HEK293 (cell line): ENCODE data around the gene C1QTNF1.

Source experiments
- CTCF ChIA-PET: fragments of 350-600 bp; formaldehyde crosslinking; extraction: SDS; loops from one replicate; lab custom pipeline; 2021; ENCODE audit warnings: antibody characterized with exemption; lab: Yijun Ruan, JAX
- POLR2A ChIA-PET: fragments of 300-600 bp; formaldehyde crosslinking; extraction: SDS; loops from one replicate; lab custom pipeline; 2020; ENCODE audit warnings: antibody characterized with exemption, inconsistent platforms; lab: Yijun Ruan, JAX
- H3K27ac ChIP-seq: fragments of 200-500 bp; sonication (Bioruptor generic); 2 replicates; pipeline ENCODE4 v1.5.1; 2014; ENCODE audit warnings: low read depth, low read length, control low read depth, inconsistent platforms; ENCODE audit errors: extremely low read depth
- H3K36me3 ChIP-seq, 2 experiments: fragments of 200-500 bp in 1 of 2; sonication (Bioruptor generic) in 1 of 2; 1 replicate in 1 of 2; 2 replicates in 1 of 2; pipeline ENCODE4 v1.5.1; 2014 to 2017; ENCODE audit warnings: inconsistent platforms in 2 of 2, low read length in 2 of 2; ENCODE audit not compliant: control insufficient read depth in 2 of 2, insufficient read depth in 1 of 2
- H3K4me1 ChIP-seq: fragments of 200-500 bp; sonication (Bioruptor generic); 2 replicates; pipeline ENCODE4 v1.5.1; 2014; ENCODE audit warnings: mild to moderate bottlenecking, low read length, inconsistent platforms; ENCODE audit not compliant: control insufficient read depth, insufficient read depth
- H3K4me3 ChIP-seq: 2 replicates; pipeline ENCODE4 v1.5.1; 2011; ENCODE audit warnings: low read depth, mild to moderate bottlenecking, control low read depth, low read length, moderate library complexity
- H3K9me3 ChIP-seq: fragments of 200-500 bp; sonication (Bioruptor generic); 2 replicates; pipeline ENCODE4 v1.5.1; 2014; ENCODE audit warnings: low read depth, low read length, inconsistent platforms; ENCODE audit not compliant: control insufficient read depth, insufficient read depth
- GLI2 ChIP-seq: fragments of 450-650 bp; formaldehyde crosslinking; IDR thresholded peaks from 2 replicates; pipeline ENCODE4; 2017; ENCODE audit warnings: missing biosample characterization, missing genetic modification characterization, low read depth, borderline replicate concordance
- YY2 ChIP-seq: fragments of 450-650 bp; formaldehyde crosslinking; IDR thresholded peaks from 2 replicates; pipeline ENCODE4 v1.5.1; 2016; ENCODE audit warnings: missing biosample characterization, missing genetic modification characterization
- ZFP3 ChIP-seq: fragments of 450-650 bp; formaldehyde crosslinking; IDR thresholded peaks from 2 replicates; pipeline ENCODE4 v1.5.1; 2016; ENCODE audit warnings: low read depth, missing biosample characterization, missing genetic modification characterization
- ZNF10 ChIP-seq: fragments of 450-650 bp; formaldehyde crosslinking; IDR thresholded peaks from 2 replicates; pipeline ENCODE4 v1.5.1; 2017; ENCODE audit warnings: missing biosample characterization, missing genetic modification characterization
- ZNF169 ChIP-seq: fragments of 450-650 bp; formaldehyde crosslinking; IDR thresholded peaks from 2 replicates; pipeline ENCODE4 v1.5.1; 2016; ENCODE audit warnings: missing biosample characterization, missing genetic modification characterization
- ZNF214 ChIP-seq: fragments of 450-650 bp; formaldehyde crosslinking; IDR thresholded peaks from 2 replicates; pipeline ENCODE4 v1.5.1; 2017; ENCODE audit warnings: missing biosample characterization, mild to moderate bottlenecking, missing genetic modification characterization, borderline replicate concordance
- ZNF335 ChIP-seq: fragments of 450-650 bp; formaldehyde crosslinking; conservative IDR thresholded peaks from 2 replicates; pipeline ENCODE4 v1.5.1; 2016; ENCODE audit warnings: missing biosample characterization, missing genetic modification characterization
- ZNF404 ChIP-seq: fragments of 450-650 bp; formaldehyde crosslinking; IDR thresholded peaks from 2 replicates; pipeline ENCODE4 v1.5.1; 2017; ENCODE audit warnings: missing biosample characterization, missing genetic modification characterization
- ZNF416 ChIP-seq: fragments of 450-650 bp; formaldehyde crosslinking; IDR thresholded peaks from 2 replicates; pipeline ENCODE4 v1.5.1; 2016; ENCODE audit warnings: missing biosample characterization, missing genetic modification characterization
- ZNF544 ChIP-seq: fragments of 450-650 bp; formaldehyde crosslinking; IDR thresholded peaks from 2 replicates; pipeline ENCODE4 v1.5.0; 2017; ENCODE audit warnings: missing biosample characterization, missing genetic modification characterization
- ZNF560 ChIP-seq: fragments of 450-650 bp; formaldehyde crosslinking; IDR thresholded peaks from 2 replicates; pipeline ENCODE4 v1.5.1; 2017; ENCODE audit warnings: missing biosample characterization, missing genetic modification characterization, borderline replicate concordance
- ZNF670 ChIP-seq: fragments of 450-650 bp; formaldehyde crosslinking; IDR thresholded peaks from 2 replicates; pipeline ENCODE4 v1.5.1; 2016; ENCODE audit warnings: missing biosample characterization, missing genetic modification characterization, low read depth
- ZNF76 ChIP-seq: fragments of 450-650 bp; formaldehyde crosslinking; IDR thresholded peaks from 2 replicates; pipeline ENCODE4; 2016; ENCODE audit warnings: low read depth, missing biosample characterization, missing genetic modification characterization, borderline replicate concordance
- ZNF768 ChIP-seq: fragments of 450-650 bp; formaldehyde crosslinking; IDR thresholded peaks from 2 replicates; pipeline ENCODE4 v1.5.1; 2018; ENCODE audit warnings: missing biosample characterization, mild to moderate bottlenecking, missing genetic modification characterization
- ZNF791 ChIP-seq: fragments of 450-650 bp; formaldehyde crosslinking; IDR thresholded peaks from 2 replicates; pipeline ENCODE4 v1.5.1; 2016; ENCODE audit warnings: missing biosample characterization, missing genetic modification characterization
- ZSCAN23 ChIP-seq: fragments of 450-650 bp; formaldehyde crosslinking; IDR thresholded peaks from 2 replicates; pipeline ENCODE4 v1.5.1; 2016; ENCODE audit warnings: missing biosample characterization, missing genetic modification characterization
- TF ChIP-seq, protein P1 (sequence below): fragments of 450-650 bp; formaldehyde crosslinking; IDR thresholded peaks from 2 replicates; pipeline ENCODE4 v1.5.1; 2017; ENCODE audit warnings: missing biosample characterization, missing genetic modification characterization
- TF ChIP-seq, protein P2 (sequence below): fragments of 450-650 bp; formaldehyde crosslinking; IDR thresholded peaks from 2 replicates; pipeline ENCODE4 v1.5.1; 2017; ENCODE audit warnings: missing biosample characterization, missing genetic modification characterization
- TF ChIP-seq, protein P3 (sequence below): fragments of 450-650 bp; formaldehyde crosslinking; IDR thresholded peaks from 2 replicates; pipeline ENCODE4 v1.5.0; 2017; ENCODE audit warnings: missing biosample characterization, missing genetic modification characterization, borderline replicate concordance

Gene C1QTNF1

DNA sequence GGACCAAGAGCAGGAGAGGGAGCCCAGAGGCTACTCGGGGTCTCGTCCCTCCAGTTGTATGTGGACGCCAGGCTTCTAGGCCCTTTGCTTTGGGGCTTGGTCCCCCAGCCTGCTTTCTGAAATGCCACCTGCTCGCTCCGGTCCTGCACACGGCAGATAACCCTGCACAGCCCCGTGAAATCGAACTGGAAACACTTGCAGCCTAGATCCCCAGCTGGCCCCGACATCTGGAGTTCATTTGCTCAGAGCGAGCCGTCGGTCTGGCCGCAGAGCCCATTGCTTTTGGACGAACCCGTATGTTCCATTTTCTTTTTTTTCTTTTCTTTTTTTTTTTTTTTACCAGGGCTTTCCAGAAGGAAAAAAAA is 22.9 kb downstream of the C1QTNF1 start:
- Histone ChIP-seq H3K4me3 (no peak overlapping the region), H3K36me3 (peaks cover 0 to 3% of the 10 kb centered on the region in 2 experiments; a peak in 1 of 3 replicates)
- TF ChIP-seq ZNF560 (tag by site-specific recombination) (no peak), ZNF76 (tag by site-specific recombination) (no peak), ZNF768 (tag by site-specific recombination) (no peak), ZNF404 (tag by site-specific recombination) (no peak), ZFP3 (tag by site-specific recombination) (no peak), ZNF416 (tag by site-specific recombination) (no peak), ZSCAN23 (no peak), ZNF791 (tag by site-specific recombination) (no peak), ZNF10 (tag by site-specific recombination) (no peak), ZNF169 (tag by site-specific recombination) (no peak)
- TF ChIP-seq, protein P1, sequence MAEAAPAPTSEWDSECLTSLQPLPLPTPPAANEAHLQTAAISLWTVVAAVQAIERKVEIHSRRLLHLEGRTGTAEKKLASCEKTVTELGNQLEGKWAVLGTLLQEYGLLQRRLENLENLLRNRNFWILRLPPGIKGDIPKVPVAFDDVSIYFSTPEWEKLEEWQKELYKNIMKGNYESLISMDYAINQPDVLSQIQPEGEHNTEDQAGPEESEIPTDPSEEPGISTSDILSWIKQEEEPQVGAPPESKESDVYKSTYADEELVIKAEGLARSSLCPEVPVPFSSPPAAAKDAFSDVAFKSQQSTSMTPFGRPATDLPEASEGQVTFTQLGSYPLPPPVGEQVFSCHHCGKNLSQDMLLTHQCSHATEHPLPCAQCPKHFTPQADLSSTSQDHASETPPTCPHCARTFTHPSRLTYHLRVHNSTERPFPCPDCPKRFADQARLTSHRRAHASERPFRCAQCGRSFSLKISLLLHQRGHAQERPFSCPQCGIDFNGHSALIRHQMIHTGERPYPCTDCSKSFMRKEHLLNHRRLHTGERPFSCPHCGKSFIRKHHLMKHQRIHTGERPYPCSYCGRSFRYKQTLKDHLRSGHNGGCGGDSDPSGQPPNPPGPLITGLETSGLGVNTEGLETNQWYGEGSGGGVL = no peak
- TF ChIP-seq, protein P2, sequence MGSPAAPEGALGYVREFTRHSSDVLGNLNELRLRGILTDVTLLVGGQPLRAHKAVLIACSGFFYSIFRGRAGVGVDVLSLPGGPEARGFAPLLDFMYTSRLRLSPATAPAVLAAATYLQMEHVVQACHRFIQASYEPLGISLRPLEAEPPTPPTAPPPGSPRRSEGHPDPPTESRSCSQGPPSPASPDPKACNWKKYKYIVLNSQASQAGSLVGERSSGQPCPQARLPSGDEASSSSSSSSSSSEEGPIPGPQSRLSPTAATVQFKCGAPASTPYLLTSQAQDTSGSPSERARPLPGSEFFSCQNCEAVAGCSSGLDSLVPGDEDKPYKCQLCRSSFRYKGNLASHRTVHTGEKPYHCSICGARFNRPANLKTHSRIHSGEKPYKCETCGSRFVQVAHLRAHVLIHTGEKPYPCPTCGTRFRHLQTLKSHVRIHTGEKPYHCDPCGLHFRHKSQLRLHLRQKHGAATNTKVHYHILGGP (tag by site-specific recombination) = no peak
- TF ChIP-seq, all 188 proteins: peak for 0
- POLR2A ChIA-PET = no interaction called here
- CTCF ChIA-PET = no interaction called here
- Histone ChIP-seq H3K27ac (no peak overlapping the region), H3K4me1 (no peaks in the 10 kb centered on the region), H3K9me3 (no peaks in the 10 kb centered on the region)

DNA sequence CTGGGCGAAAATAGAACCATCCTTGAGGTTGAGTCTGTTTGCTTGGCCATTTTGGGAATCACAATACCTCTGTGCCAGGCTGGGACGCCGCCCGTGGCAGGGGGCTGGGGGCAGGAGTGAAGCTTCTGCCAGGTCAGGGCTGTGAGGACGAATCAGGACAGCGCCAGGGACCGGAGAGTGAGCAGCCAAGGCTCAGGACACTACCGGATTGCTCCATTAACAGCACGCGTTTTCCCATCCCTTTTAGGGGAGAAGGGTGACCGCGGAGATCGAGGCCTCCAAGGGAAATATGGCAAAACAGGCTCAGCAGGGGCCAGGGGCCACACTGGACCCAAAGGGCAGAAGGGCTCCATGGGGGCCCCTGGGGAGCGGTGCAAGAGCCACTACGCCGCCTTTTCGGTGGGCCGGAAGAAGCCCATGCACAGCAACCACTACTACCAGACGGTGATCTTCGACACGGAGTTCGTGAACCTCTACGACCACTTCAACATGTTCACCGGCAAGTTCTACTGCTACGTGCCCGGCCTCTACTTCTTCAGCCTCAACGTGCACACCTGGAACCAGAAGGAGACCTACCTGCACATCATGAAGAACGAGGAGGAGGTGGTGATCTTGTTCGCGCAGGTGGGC is 23.4 kb downstream of the C1QTNF1 start:
- Histone ChIP-seq H3K27ac (no peak overlapping the region), H3K36me3 (peaks cover 0 to 3% of the 10 kb centered on the region in 2 experiments; a peak in 1 of 3 replicates), H3K4me3 (no peak overlapping the region), H3K9me3 (no peaks in the 10 kb centered on the region), H3K4me1 (no peaks in the 10 kb centered on the region)
- ChIA-PET CTCF (interaction anchor here (1.0 to 3.0 kb wide), 3 partner anchors 19 to 344 kb away, joined by 3 to 15 read pairs (median 5); no protein-coding TSS in a partner anchor), POLR2A (no interaction called here)
- TF ChIP-seq GLI2 (tag by site-specific recombination) (no peak), ZNF214 (tag by site-specific recombination) (no peak), YY2 (no peak), ZNF335 (tag by site-specific recombination) (no peak), ZNF544 (tag by site-specific recombination) (no peak), ZNF670 (tag by site-specific recombination) (no peak)
- TF ChIP-seq, protein P3, sequence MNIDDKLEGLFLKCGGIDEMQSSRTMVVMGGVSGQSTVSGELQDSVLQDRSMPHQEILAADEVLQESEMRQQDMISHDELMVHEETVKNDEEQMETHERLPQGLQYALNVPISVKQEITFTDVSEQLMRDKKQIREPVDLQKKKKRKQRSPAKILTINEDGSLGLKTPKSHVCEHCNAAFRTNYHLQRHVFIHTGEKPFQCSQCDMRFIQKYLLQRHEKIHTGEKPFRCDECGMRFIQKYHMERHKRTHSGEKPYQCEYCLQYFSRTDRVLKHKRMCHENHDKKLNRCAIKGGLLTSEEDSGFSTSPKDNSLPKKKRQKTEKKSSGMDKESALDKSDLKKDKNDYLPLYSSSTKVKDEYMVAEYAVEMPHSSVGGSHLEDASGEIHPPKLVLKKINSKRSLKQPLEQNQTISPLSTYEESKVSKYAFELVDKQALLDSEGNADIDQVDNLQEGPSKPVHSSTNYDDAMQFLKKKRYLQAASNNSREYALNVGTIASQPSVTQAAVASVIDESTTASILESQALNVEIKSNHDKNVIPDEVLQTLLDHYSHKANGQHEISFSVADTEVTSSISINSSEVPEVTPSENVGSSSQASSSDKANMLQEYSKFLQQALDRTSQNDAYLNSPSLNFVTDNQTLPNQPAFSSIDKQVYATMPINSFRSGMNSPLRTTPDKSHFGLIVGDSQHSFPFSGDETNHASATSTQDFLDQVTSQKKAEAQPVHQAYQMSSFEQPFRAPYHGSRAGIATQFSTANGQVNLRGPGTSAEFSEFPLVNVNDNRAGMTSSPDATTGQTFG = no peak
